GM13976 (cell line): ENCODE measurements around the gene PARN.

Source experiments
- DNase-seq: peaks from one replicate; pipeline ENCODE4 v3.0.0; 2012; ENCODE audit warnings: low spot score
- in situ Hi-C: fragments of 300-500 bp; cut with MboI; formaldehyde crosslinking; loops from one replicate; pipeline ENCODE4 v1.12.0; 2022; ENCODE audit warnings: low sequenced_read_pairs, mixed read lengths, inconsistent platforms; ENCODE audit not compliant: unreplicated experiment
- TF ChIP-seq, protein P1 (sequence below): IDR thresholded peaks from 2 replicates; pipeline ENCODE4 v1.5.1; 2012; ENCODE audit warnings: borderline replicate concordance, mild to moderate bottlenecking; ENCODE audit not compliant: insufficient read depth; ENCODE audit errors: extremely low read depth, missing control alignments, control extremely low read depth

Gene PARN

DNA sequence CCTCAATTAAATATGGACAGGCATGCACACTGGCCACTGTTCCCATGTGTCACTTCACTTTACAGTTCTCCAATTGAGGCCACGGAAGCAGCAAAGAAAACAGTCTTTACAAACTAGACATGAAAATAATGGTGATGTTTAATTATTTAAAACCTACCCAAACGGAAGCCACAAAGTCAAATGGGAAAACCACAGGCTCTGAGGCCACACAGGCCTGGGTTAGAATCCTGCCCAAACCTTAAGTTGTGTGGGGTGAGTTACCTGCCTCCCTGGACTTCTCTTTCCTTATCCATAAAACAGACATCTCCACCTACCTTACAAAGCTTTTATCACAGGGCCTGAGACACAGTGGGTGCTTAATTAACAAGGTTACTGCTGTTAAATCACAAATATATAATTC is 137.4 kb downstream of the PARN start:
- TF ChIP-seq, protein P1, sequence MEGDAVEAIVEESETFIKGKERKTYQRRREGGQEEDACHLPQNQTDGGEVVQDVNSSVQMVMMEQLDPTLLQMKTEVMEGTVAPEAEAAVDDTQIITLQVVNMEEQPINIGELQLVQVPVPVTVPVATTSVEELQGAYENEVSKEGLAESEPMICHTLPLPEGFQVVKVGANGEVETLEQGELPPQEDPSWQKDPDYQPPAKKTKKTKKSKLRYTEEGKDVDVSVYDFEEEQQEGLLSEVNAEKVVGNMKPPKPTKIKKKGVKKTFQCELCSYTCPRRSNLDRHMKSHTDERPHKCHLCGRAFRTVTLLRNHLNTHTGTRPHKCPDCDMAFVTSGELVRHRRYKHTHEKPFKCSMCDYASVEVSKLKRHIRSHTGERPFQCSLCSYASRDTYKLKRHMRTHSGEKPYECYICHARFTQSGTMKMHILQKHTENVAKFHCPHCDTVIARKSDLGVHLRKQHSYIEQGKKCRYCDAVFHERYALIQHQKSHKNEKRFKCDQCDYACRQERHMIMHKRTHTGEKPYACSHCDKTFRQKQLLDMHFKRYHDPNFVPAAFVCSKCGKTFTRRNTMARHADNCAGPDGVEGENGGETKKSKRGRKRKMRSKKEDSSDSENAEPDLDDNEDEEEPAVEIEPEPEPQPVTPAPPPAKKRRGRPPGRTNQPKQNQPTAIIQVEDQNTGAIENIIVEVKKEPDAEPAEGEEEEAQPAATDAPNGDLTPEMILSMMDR = no peak
- in situ Hi-C loops = no loop called here

DNA sequence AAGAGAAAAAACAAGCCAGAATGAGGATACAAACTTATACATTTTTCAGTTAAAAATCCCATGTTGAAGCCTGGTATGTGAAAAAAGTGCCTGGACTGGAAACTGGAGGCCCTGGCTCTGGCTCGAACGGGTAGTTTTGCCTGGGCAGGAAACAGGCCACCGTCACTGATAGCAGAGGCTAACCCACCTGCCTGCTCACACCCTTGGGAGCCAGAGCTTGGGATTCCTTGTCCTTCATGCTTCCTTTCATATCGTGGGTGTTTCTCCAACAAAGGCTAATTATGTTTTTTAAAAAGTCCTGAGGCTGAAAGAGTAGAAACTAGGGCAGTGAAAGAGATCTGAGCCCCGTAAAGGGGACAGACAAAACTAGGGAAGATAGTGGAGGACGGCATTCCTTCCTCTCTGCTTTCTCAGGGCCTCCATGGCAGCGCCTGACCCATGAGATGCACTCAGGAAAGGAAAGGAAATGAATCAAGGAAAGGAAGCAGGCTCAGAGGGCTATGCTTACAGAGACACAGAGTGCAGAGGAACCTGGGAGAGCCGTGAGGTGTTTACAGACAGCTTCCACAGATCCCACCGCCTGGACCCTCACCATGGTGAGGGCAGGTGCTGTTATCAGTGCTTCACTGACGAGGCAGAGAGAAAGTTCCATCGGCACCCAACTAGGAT is 138.1 kb downstream of the PARN start:
- TF ChIP-seq, protein P1 = no peak
- in situ Hi-C loops = no loop called here

More for the DNA sequence above, 137.4 kb downstream of the PARN start:
- DNase-seq = no peak

DNA sequence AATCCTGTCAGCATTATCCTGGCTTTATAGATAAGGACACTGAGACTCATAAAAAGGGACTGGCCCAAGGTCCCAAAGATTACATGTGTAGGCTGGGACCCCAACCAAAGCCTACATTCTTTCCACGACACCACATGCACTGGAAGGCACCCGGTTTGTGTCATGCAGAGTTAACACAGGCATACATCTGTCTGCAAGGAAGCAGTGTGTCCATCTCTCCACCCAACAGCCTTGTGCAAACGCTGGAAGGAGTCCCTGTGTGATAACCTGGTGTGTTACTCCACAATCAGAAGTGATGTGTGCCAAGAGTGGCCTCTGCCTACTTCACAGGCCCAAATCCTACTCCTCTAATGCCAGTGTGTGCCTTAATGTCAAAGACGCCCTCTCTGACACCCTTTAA is 139.8 kb downstream of the PARN start:
- no peak for DNase-seq
- in situ Hi-C loops = no loop called here
- TF ChIP-seq, protein P1 = no peak

More for the DNA sequence above, 138.1 kb downstream of the PARN start:
- DNase-seq = no peak

DNA sequence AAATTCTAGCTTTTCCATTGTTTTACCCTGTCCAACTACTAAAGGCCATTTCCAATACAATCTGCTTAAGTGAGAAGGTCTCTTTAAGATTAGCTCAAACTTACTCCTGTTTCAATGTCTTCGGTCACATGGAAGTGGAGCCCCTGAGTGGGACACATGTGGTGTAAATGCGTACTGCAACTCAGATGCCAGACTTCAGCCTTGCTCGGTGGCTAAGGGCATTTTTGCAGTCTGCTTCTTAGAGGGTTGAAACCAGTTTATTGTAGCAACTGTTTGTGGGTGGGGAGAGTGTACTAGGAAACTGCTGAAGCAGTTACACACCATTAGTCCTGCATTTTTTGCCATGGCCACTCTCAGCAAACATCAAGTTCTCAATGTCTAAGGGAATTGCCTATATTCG is 140.6 kb downstream of the PARN start:
- DNase-seq = no peak
- in situ Hi-C loops = no loop called here
- TF ChIP-seq, protein P1 = no peak

DNA sequence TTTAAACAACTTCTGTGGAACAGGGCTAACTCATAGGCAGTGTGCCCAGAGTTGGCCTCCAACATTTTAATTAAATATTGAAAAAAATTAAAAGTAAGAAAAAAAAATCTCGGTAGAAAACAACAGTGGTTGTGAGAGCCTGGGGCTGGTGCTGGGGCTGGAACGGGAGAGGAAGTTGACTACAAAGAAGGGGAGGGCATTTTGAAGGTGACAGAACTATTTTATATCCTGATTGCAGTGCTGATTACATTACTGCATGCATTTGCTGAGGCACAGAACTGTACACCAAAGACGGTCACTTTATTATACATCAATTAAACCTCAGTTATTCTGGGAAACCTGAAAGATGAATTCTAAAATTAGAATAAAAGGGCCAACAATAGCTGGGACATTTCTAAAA is 142.5 kb downstream of the PARN start:
- TF ChIP-seq, protein P1 = no peak
- DNase-seq = no peak
- in situ Hi-C loops = no loop called here

DNA sequence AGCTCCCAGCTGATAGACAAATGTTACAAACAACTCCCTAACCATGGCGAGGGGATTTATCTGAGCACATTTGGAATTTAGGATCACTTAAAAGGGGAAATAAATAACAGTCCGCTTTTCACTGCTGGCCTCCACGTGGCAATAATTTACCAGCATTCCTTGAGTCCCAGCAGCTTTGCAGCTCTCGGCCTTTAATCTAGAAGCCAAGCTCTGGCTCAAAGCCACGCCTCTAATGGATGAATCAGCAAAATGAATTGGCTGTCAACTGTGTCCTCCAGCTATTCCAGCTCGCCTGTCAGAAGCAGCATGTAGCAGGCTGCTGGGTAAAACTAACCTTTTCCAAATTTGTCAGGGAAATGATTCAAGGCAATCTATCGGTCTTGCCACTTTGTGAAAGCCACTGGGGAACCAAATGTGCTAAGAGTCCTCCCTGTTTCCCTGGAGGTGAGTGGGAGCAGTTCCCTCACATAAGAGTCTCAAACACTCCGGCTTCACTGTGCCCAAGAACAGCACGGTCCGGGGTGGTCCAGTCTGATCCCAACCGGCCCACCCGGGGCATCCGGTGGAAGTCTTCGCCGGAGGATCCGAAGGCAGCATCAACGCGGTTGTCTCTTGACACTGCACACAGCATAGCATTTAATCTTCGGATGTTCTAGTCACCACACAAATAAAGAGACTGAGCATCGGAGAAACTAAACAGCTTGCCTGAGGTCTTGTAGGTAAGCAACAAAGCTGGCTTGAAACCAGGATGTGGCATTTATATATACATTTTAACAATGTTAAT is 143.3 kb downstream of the PARN start:
- in situ Hi-C loops = no loop called here
- no peak for DNase-seq
- TF ChIP-seq, protein P1 = no peak
